ENCODE measurements around the gene FERMT2. TPM values are rescaled to one million over a fixed set of nuclear protein-coding genes. Genes with fewer than 3 reads are reported as not detected.

FERMT2 gene
- total and polyA plus RNA-seq, 2 experiments from 2014 or later, result 68.8 to 79.8 TPM

- no peaks in the 10 kb centered on the region for H3K9me3 ChIP-seq (ENCODE audit: low read depth)
- no peaks in the 10 kb centered on the region for H3K27me3 ChIP-seq
- no peak overlapping the region for H3K4me3 ChIP-seq
- DNase-seq (ENCODE audit: low read depth in 1 of 2, low spot score in 1 of 2), result no peak
- H3K4me1 ChIP-seq (ENCODE audit: low read depth), result no peaks in the 10 kb centered on the region
- no peak overlapping the region for H3K27ac ChIP-seq
- no peak for TF ChIP-seq CTCF (IDR thresholded peaks at IDR 0.05; ENCODE audit: low read depth, low read length)
- peaks cover 22% of the 10 kb centered on the region for H3K36me3 ChIP-seq
Observed at GRCh38 chr14:52888159-52888558, 62.7 kb downstream of the FERMT2 start.

GRCh38 chr14:52885230-52885629 lies 65.6 kb downstream of the FERMT2 start:
- Histone ChIP-seq H3K4me3 (no peak overlapping the region), H3K4me1 (ENCODE audit: low read depth) (no peaks in the 10 kb centered on the region), H3K36me3 (peaks cover 27% of the 10 kb centered on the region), H3K9me3 (ENCODE audit: low read depth) (no peaks in the 10 kb centered on the region), H3K27ac (no peak overlapping the region), H3K27me3 (no peaks in the 10 kb centered on the region)
- TF ChIP-seq CTCF (IDR thresholded peaks at IDR 0.05; ENCODE audit: low read depth, low read length), result no peak
- peak in 1 of 2 donors; percentile 62 for DNase-seq (ENCODE audit: low read depth in 1 of 2, low spot score in 1 of 2)

GRCh38 chr14:52883658-52884057 lies 67.2 kb downstream of the FERMT2 start:
- Histone ChIP-seq H3K9me3 (ENCODE audit: low read depth) (no peaks in the 10 kb centered on the region), H3K4me3 (no peak overlapping the region), H3K27ac (no peak overlapping the region), H3K36me3 (peaks cover 25% of the 10 kb centered on the region), H3K4me1 (ENCODE audit: low read depth) (no peaks in the 10 kb centered on the region), H3K27me3 (no peaks in the 10 kb centered on the region)
- no peak for TF ChIP-seq CTCF (IDR thresholded peaks at IDR 0.05; ENCODE audit: low read depth, low read length)
- DNase-seq (ENCODE audit: low read depth in 1 of 2, low spot score in 1 of 2), result no peak

GRCh38 chr14:52882824-52883223 lies 68.0 kb downstream of the FERMT2 start:
- H3K9me3 ChIP-seq (ENCODE audit: low read depth), result no peaks in the 10 kb centered on the region
- no peak overlapping the region for H3K27ac ChIP-seq
- peaks cover 20% of the 10 kb centered on the region for H3K36me3 ChIP-seq
- TF ChIP-seq CTCF (IDR thresholded peaks at IDR 0.05; ENCODE audit: low read depth, low read length), result no peak
- peaks cover 3% of the 10 kb centered on the region for H3K4me1 ChIP-seq (ENCODE audit: low read depth)
- H3K27me3 ChIP-seq, result no peaks in the 10 kb centered on the region
- H3K4me3 ChIP-seq, result no peak overlapping the region
- DNase-seq (ENCODE audit: low read depth in 1 of 2, low spot score in 1 of 2), result no peak

GRCh38 chr14:52879958-52880357 lies 70.9 kb downstream of the FERMT2 start:
- peaks cover 34% of the 10 kb centered on the region for H3K36me3 ChIP-seq
- DNase-seq (ENCODE audit: low read depth in 1 of 2, low spot score in 1 of 2), result peak in 1 of 2 donors; percentile 51
- H3K4me3 ChIP-seq, result no peak overlapping the region
- peaks cover 8% of the 10 kb centered on the region for H3K4me1 ChIP-seq (ENCODE audit: low read depth)
- no peaks in the 10 kb centered on the region for H3K9me3 ChIP-seq (ENCODE audit: low read depth)
- no peak overlapping the region for H3K27ac ChIP-seq
- no peak for TF ChIP-seq CTCF (IDR thresholded peaks at IDR 0.05; ENCODE audit: low read depth, low read length)
- H3K27me3 ChIP-seq, result no peaks in the 10 kb centered on the region

- H3K36me3 ChIP-seq, result peaks cover 44% of the 10 kb centered on the region
- no peak overlapping the region for H3K27ac ChIP-seq
Observed at GRCh38 chr14:52878946-52879345, 71.9 kb downstream of the FERMT2 start.

More at GRCh38 chr14:52878946-52879345, 71.9 kb downstream of the FERMT2 start:
- Histone ChIP-seq H3K27me3 (no peaks in the 10 kb centered on the region), H3K4me1 (ENCODE audit: low read depth) (peaks cover 8% of the 10 kb centered on the region), H3K9me3 (ENCODE audit: low read depth) (no peaks in the 10 kb centered on the region), H3K4me3 (no peak overlapping the region)
- DNase-seq (ENCODE audit: low read depth in 1 of 2, low spot score in 1 of 2), result no peak
- TF ChIP-seq CTCF (IDR thresholded peaks at IDR 0.05; ENCODE audit: low read depth, low read length), result no peak

Measured in cardiac muscle cell (in vitro differentiated cells and primary cell).